ENCODE measurements around the gene SIRT1.
"Not testable (repeated sequence)": the region's sequence is repeated elsewhere in the genome, so short reads cannot be mapped to it uniquely, and the experiment has no call there.

Gene SIRT1

GRCh38 chr10:67955614-67956013, 71.2 kb downstream of the SIRT1 start:
- in situ Hi-C loops (cut with MboI; ENCODE audit: low sequenced_read_pairs): no loop called here

- in situ Hi-C loops (cut with MboI; ENCODE audit: low sequenced_read_pairs): no loop called here
These were observed 75.5 kb downstream of the SIRT1 start for GRCh38 chr10:67959839-67960476.

- in situ Hi-C loops (cut with MboI; ENCODE audit: low sequenced_read_pairs): no loop called here
These were observed 81.0 kb downstream of the SIRT1 start for GRCh38 chr10:67965456-67965855.

- in situ Hi-C loops (cut with MboI; ENCODE audit: low sequenced_read_pairs): not testable (repeated sequence)
These were observed 81.6 kb downstream of the SIRT1 start for GRCh38 chr10:67966035-67966434.
